ENCODE results near the gene B4GAT1. TPM values are rescaled to one million over a fixed set of nuclear protein-coding genes. Genes with fewer than 3 reads are reported as not detected.

B4GAT1 gene
- total and polyA plus RNA-seq, 9 of the 15 experiments (the other 6 are each of a cell fraction or from before 2014, with no cell fraction given): 0.86 to 9.5 (median 3.8) TPM

GRCh38 chr11:66391322-66391721 lies 43.9 kb upstream of the B4GAT1 start:
- Histone ChIP-seq H3K4me3 (no peak overlapping the region), H3K9ac (ENCODE audit: insufficient read depth in 1 of 2, low read depth in 2 of 2, low read length in 2 of 2) (no peak overlapping the region), H3K27ac (ENCODE audit: extremely low read depth, low read depth, low read length) (no peak overlapping the region), H3K4me1 (replicated peaks in 1 of 2; ENCODE audit: control insufficient read depth in 2 of 2, insufficient read depth in 2 of 2, low read length in 2 of 2) (no peaks in the 10 kb centered on the region; a peak in 2 of 5 replicates), H3K9me1 (ENCODE audit: control insufficient read depth, insufficient read depth, low read length) (no peaks in the 10 kb centered on the region), H3K9me3 (replicated peaks; ENCODE audit: control insufficient read depth, insufficient read depth, low read depth, low read length) (no peaks in the 10 kb centered on the region), H3K4me2 (ENCODE audit: insufficient read depth, low read length) (no peak overlapping the region), H4K20me1 (replicated peaks; ENCODE audit: control insufficient read depth, insufficient read depth, low read length) (no peaks in the 10 kb centered on the region), H3K27me3 (ENCODE audit: control insufficient read depth in 2 of 2, insufficient read depth in 2 of 2, low read length in 2 of 2) (peaks cover 7 to 11% of the 10 kb centered on the region in 2 experiments; a peak in 3 of 5 replicates), H3K79me2 (ENCODE audit: control insufficient read depth, insufficient read depth, low read length) (no peaks in the 10 kb centered on the region), H2AFZ (ENCODE audit: low read depth, low read length) (no peak overlapping the region), H3K36me3 (ENCODE audit: control insufficient read depth, insufficient read depth, low read length) (no peaks in the 10 kb centered on the region)
- BruUV-seq (replicated peaks): no TSS peak
- 8% methylated on average over 6 of the region's 6 CpGs for WGBS (ENCODE audit: insufficient coverage, low coverage, missing lambda C conversion rate)
- ChIA-PET CTCF (ENCODE audit: low intra/inter-chr PET ratio) (interaction anchor here (1.2 kb wide), 1 partner anchor 17 kb away, joined by 5 read pairs; no protein-coding TSS in a partner anchor), POLR2A (no interaction called here)
- TF ChIP-seq FIP1L1 (IDR thresholded peaks at IDR 0.05; ENCODE audit: low read depth, low read length, poor library complexity, severe bottlenecking) (no peak), ZNF232 (CRISPR knock-in tag; IDR thresholded peaks at IDR 0.05) (no peak), ETV1 (tag; conservative IDR thresholded peaks at IDR 0.05; ENCODE audit: low read depth) (no peak), TEAD4 (IDR thresholded peaks at IDR 0.05; ENCODE audit: low read length) (no peak), TEAD4 (CRISPR knock-in tag; IDR thresholded peaks at IDR 0.05; ENCODE audit: borderline replicate concordance) (no peak)
- TF ChIP-seq, protein P1, sequence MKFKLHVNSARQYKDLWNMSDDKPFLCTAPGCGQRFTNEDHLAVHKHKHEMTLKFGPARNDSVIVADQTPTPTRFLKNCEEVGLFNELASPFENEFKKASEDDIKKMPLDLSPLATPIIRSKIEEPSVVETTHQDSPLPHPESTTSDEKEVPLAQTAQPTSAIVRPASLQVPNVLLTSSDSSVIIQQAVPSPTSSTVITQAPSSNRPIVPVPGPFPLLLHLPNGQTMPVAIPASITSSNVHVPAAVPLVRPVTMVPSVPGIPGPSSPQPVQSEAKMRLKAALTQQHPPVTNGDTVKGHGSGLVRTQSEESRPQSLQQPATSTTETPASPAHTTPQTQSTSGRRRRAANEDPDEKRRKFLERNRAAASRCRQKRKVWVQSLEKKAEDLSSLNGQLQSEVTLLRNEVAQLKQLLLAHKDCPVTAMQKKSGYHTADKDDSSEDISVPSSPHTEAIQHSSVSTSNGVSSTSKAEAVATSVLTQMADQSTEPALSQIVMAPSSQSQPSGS (CRISPR knock-in tag; IDR thresholded peaks at IDR 0.05): no peak
- DNase-seq (ENCODE audit: extremely low read depth in 1 of 4, low spot score in 3 of 4) (no peak), FAIRE-seq (no peak), ATAC-seq (no peak)
- intact Hi-C loops (cut with micrococcal nuclease) (no loop called here), in situ Hi-C loops (cut with MboI) (no loop called here)
